GM23338 (cell line): ENCODE data around the gene UNC80. TPM values are rescaled to one million over a fixed set of nuclear protein-coding genes. Genes with fewer than 3 reads are reported as not detected.

Source experiments
- ATAC-seq: fragments of 200-7000 bp; cut with Tn5 transposase; 3 replicates; pipeline ENCODE4 v1.9.1; 2020
- DNase-seq: peaks from one replicate; pipeline ENCODE4 v3.0.0-alpha.2; 2015; ENCODE audit warnings: low spot score
- H2AFZ ChIP-seq: fragments of 200-600 bp; sonication (generic); 2 replicates; pipeline ENCODE4 v1.8.0; 2016; ENCODE audit warnings: antibody characterized with exemption, mild to moderate bottlenecking, moderate library complexity
- H3F3A ChIP-seq: fragments of 200-600 bp; sonication (generic); replicated peaks from 2 replicates; pipeline ENCODE4 v1.8.0; 2017; ENCODE audit warnings: antibody characterized with exemption, mixed run types, low read depth
- H3K27ac ChIP-seq: fragments of 200-600 bp; sonication (generic); 2 replicates; pipeline ENCODE4 v1.6.1; 2016; ENCODE audit warnings: low read depth
- H3K27me3 ChIP-seq: fragments of 200-600 bp; sonication (generic); 2 replicates; pipeline ENCODE4 v1.8.0; 2016; ENCODE audit warnings: mild to moderate bottlenecking, mixed run types, moderate library complexity; ENCODE audit not compliant: insufficient read depth
- H3K36me3 ChIP-seq: fragments of 200-600 bp; sonication (generic); 2 replicates; pipeline ENCODE4 v1.8.0; 2016; ENCODE audit warnings: mild to moderate bottlenecking; ENCODE audit not compliant: insufficient read depth
- H3K4me1 ChIP-seq: fragments of 200-600 bp; sonication (generic); 2 replicates; pipeline ENCODE4 v1.8.0; 2016; ENCODE audit warnings: mild to moderate bottlenecking, moderate library complexity; ENCODE audit not compliant: insufficient read depth
- H3K4me2 ChIP-seq: fragments of 200-600 bp; sonication (generic); 2 replicates; pipeline ENCODE4 v1.7.1; 2017; ENCODE audit warnings: mixed run types
- H3K4me3 ChIP-seq: fragments of 200-600 bp; sonication (generic); 2 replicates; pipeline ENCODE4 v1.6.1; 2016; ENCODE audit warnings: mixed run types
- H3K79me2 ChIP-seq: fragments of 200-600 bp; sonication (generic); replicated peaks from 2 replicates; pipeline ENCODE4 v1.8.0; 2017; ENCODE audit warnings: mild to moderate bottlenecking; ENCODE audit not compliant: insufficient read depth
- H3K9me2 ChIP-seq: fragments of 200-600 bp; sonication (generic); 2 replicates; pipeline ENCODE4 v1.8.0; 2017; ENCODE audit not compliant: insufficient read depth
- H4K20me1 ChIP-seq: fragments of 200-600 bp; sonication (generic); replicated peaks from 2 replicates; pipeline ENCODE4 v1.8.0; 2017; ENCODE audit warnings: mild to moderate bottlenecking; ENCODE audit not compliant: insufficient read depth
- H3K27ac Mint-ChIP-seq: 2 replicates; pipeline ENCODE4 v1.8.0; 2020; ENCODE audit warnings: inconsistent platforms, mild to moderate bottlenecking, moderate library complexity, mixed read lengths
- H3K27me3 Mint-ChIP-seq: 3 replicates; pipeline ENCODE4 v1.8.0; 2022; ENCODE audit warnings: low read depth, mild to moderate bottlenecking, moderate library complexity, mixed read lengths, inconsistent platforms; ENCODE audit not compliant: insufficient read depth, poor library complexity
- H3K36me3 Mint-ChIP-seq: 3 replicates; pipeline ENCODE4 v1.8.0; 2021; ENCODE audit warnings: low read depth, mild to moderate bottlenecking, inconsistent platforms, moderate library complexity, mixed read lengths
- H3K4me1 Mint-ChIP-seq: 3 replicates; pipeline ENCODE4 v1.8.0; 2020; ENCODE audit warnings: mild to moderate bottlenecking, inconsistent platforms, mixed read lengths
- H3K4me3 Mint-ChIP-seq: 3 replicates; pipeline ENCODE4 v1.8.0; 2021; ENCODE audit warnings: moderate library complexity, mild to moderate bottlenecking, inconsistent platforms, mixed read lengths
- H3K9me3 Mint-ChIP-seq: 3 replicates; pipeline ENCODE4 v1.8.0; 2020; ENCODE audit warnings: moderate library complexity, mild to moderate bottlenecking, inconsistent platforms, mixed read lengths
- CREB1 ChIP-seq: fragments of 250-450 bp; sonication (Bioruptor Pico); IDR thresholded peaks from 2 replicates; pipeline ENCODE4 v1.5.0; 2020; ENCODE audit warnings: low read depth, mild to moderate bottlenecking, moderate library complexity
- CTCF ChIP-seq, 2 experiments: fragments of 200-600 bp in 1 of 2; sonication (generic) in 1 of 2; conservative IDR thresholded peaks; 2 replicates each; pipeline versions ENCODE4 v1.5.1 to v1.6.1; 2016 to 2017; ENCODE audit warnings: antibody characterized with exemption in 2 of 2, low read depth in 2 of 2, mild to moderate bottlenecking in 2 of 2, moderate library complexity in 1 of 2
- ETS1 ChIP-seq: IDR thresholded peaks from 2 replicates; pipeline ENCODE4 v1.6.1; 2016; ENCODE audit warnings: antibody characterized with exemption
- EZH2 ChIP-seq: fragments of 200-600 bp; sonication (generic); IDR thresholded peaks from one replicate; pipeline ENCODE4 v1.8.0; 2017; ENCODE audit warnings: antibody characterized with exemption, mild to moderate bottlenecking, low read depth; ENCODE audit not compliant: unreplicated experiment
- EZH2phosphoT487 ChIP-seq: fragments of 200-600 bp; sonication (generic); IDR thresholded peaks from one replicate; pipeline ENCODE4 v1.8.1; 2018; ENCODE audit warnings: antibody characterized with exemption; ENCODE audit not compliant: unreplicated experiment
- JUNB ChIP-seq: IDR thresholded peaks from one replicate; pipeline ENCODE4 v1.6.1; 2016; ENCODE audit warnings: antibody characterized with exemption; ENCODE audit not compliant: unreplicated experiment
- NANOG ChIP-seq: IDR thresholded peaks from 2 replicates; pipeline ENCODE4 v1.6.1; 2016; ENCODE audit warnings: antibody characterized with exemption, borderline replicate concordance
- POLR2AphosphoS5 ChIP-seq: IDR thresholded peaks from 2 replicates; pipeline ENCODE4 v1.6.1; 2016; ENCODE audit warnings: antibody characterized with exemption, low read depth
- STAT1 ChIP-seq: IDR thresholded peaks from one replicate; pipeline ENCODE4 v1.6.1; 2016; ENCODE audit warnings: antibody characterized with exemption; ENCODE audit not compliant: unreplicated experiment
- ZNF114 ChIP-seq: fragments of 250-450 bp; sonication (Bioruptor Pico); IDR thresholded peaks from 2 replicates; pipeline ENCODE4 v1.5.0; 2020; ENCODE audit warnings: mild to moderate bottlenecking, moderate library complexity
- ZNF331 ChIP-seq: fragments of 250-450 bp; sonication (Bioruptor Pico); IDR thresholded peaks from 2 replicates; pipeline ENCODE4 v1.5.0; 2020; ENCODE audit warnings: low read depth, mild to moderate bottlenecking, moderate library complexity
- ZNF462 ChIP-seq: fragments of 250-450 bp; sonication (Bioruptor Pico); IDR thresholded peaks from 2 replicates; pipeline ENCODE4 v1.5.0; 2020; ENCODE audit warnings: mild to moderate bottlenecking, moderate library complexity
- polyA plus RNA-seq: library from polyadenylated mRNA; unstranded; fragments of >200 nt; fragmentation: Nextera tagmentation; extraction: Ambion mirVana; gene quantifications from 2 replicates; pipeline ENCODE4 v1.2.1, GENCODE V29; 2016
- total RNA-seq: library from RNA; depleted of rRNA; stranded (reverse); fragments of >200 nt; shearing (Covaris generic); gene quantifications from 2 replicates; pipeline ENCODE4 v1.2.3, GENCODE V29; 2014
- TF ChIP-seq, protein P1 (sequence below): IDR thresholded peaks from one replicate; pipeline ENCODE4 v1.6.1; 2018; ENCODE audit warnings: antibody characterized with exemption; ENCODE audit not compliant: unreplicated experiment

The UNC80 gene
- total and polyA plus RNA-seq, 2 experiments from 2014 or later, result 0.11 to 1.5 TPM

DNA sequence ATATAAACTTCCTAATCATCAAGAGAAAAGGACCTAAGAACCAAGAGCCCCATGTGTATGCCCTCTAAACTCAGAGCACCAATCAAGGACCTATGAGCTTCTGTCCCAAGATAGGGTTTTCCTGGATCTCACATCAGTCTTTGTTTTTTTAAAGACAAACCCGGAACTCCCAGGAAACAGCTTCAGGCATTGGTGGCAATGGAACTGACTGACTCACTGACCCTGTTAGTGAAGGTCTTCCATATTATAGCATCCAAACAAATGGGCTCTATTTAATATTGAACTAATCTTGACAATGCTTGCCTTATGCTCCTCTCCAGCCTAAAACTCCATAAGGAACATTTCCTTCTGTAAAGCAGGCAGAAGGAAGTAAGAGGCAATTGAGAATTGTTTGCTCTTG, 167.3 kb downstream of the UNC80 start:
- Mint-ChIP-seq H3K27ac (no peak overlapping the region), H3K27me3 (peaks cover 3% of the 10 kb centered on the region), H3K4me1 (peaks cover 4% of the 10 kb centered on the region; the same call in 1 of the 3 replicates), H3K4me3 (no peak overlapping the region), H3K36me3 (no peaks in the 10 kb centered on the region), H3K9me3 (no peaks in the 10 kb centered on the region)
- H3K4me3 ChIP-seq, result no peak overlapping the region
- no peak overlapping the region for H3K4me2 ChIP-seq
- no peak for TF ChIP-seq NANOG
- TF ChIP-seq CREB1 (CRISPR knock-in tag), result no peak
- no peak for TF ChIP-seq ZNF331
- TF ChIP-seq POLR2AphosphoS5, result no peak
- TF ChIP-seq ZNF114 (CRISPR knock-in tag), result no peak
- no peak for TF ChIP-seq STAT1
- TF ChIP-seq EZH2phosphoT487, result no peak
- no peak for TF ChIP-seq EZH2
- TF ChIP-seq, protein P1, sequence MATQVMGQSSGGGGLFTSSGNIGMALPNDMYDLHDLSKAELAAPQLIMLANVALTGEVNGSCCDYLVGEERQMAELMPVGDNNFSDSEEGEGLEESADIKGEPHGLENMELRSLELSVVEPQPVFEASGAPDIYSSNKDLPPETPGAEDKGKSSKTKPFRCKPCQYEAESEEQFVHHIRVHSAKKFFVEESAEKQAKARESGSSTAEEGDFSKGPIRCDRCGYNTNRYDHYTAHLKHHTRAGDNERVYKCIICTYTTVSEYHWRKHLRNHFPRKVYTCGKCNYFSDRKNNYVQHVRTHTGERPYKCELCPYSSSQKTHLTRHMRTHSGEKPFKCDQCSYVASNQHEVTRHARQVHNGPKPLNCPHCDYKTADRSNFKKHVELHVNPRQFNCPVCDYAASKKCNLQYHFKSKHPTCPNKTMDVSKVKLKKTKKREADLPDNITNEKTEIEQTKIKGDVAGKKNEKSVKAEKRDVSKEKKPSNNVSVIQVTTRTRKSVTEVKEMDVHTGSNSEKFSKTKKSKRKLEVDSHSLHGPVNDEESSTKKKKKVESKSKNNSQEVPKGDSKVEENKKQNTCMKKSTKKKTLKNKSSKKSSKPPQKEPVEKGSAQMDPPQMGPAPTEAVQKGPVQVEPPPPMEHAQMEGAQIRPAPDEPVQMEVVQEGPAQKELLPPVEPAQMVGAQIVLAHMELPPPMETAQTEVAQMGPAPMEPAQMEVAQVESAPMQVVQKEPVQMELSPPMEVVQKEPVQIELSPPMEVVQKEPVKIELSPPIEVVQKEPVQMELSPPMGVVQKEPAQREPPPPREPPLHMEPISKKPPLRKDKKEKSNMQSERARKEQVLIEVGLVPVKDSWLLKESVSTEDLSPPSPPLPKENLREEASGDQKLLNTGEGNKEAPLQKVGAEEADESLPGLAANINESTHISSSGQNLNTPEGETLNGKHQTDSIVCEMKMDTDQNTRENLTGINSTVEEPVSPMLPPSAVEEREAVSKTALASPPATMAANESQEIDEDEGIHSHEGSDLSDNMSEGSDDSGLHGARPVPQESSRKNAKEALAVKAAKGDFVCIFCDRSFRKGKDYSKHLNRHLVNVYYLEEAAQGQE, result no peak
- TF ChIP-seq ZNF462 (CRISPR knock-in tag), result no peak
- no peak for TF ChIP-seq JUNB
- no peak for TF ChIP-seq ETS1
- TF ChIP-seq CTCF (conservative IDR thresholded peaks at IDR 0.05; ENCODE audit: low read depth in 2 of 2), result no peak
- no peak overlapping the region for H2AFZ ChIP-seq
- H4K20me1 ChIP-seq, result no peaks in the 10 kb centered on the region
- no peak for DNase-seq
- no peak for ATAC-seq
- H3K27me3 ChIP-seq, result no peaks in the 10 kb centered on the region
- no peaks in the 10 kb centered on the region for H3K4me1 ChIP-seq
- H3K27ac ChIP-seq, result no peak overlapping the region
- no peaks in the 10 kb centered on the region for H3K36me3 ChIP-seq
- no peaks in the 10 kb centered on the region for H3K79me2 ChIP-seq
- H3K9me2 ChIP-seq, result 0 out of 2 replicates have a peak, but pooled peaks cover 8% of the 10 kb centered on the region
- H3F3A ChIP-seq, result no peaks in the 10 kb centered on the region
